Smooth muscle cell (in vitro differentiated cells): Measurements from ENCODE around the gene EVPL. TPM values are rescaled to one million over a fixed set of nuclear protein-coding genes. Genes with fewer than 3 reads are reported as not detected.
"Not testable (repeated sequence)": the region's sequence is repeated elsewhere in the genome, so short reads cannot be mapped to it uniquely, and the experiment has no call there.

Source experiments
- DNase-seq: peaks from one replicate; lab custom pipeline; 2025; ENCODE audit not compliant: unreplicated experiment; lab: John Stamatoyannopoulos, UW
- H2AFZ ChIP-seq: fragments of 200-600 bp; sonication (generic); 2 replicates; pipeline ENCODE4 v1.6.0; 2016; ENCODE audit warnings: antibody characterized with exemption, low read depth, mild to moderate bottlenecking
- H3F3A ChIP-seq: fragments of 200-600 bp; sonication (generic); 2 replicates; pipeline ENCODE4 v1.6.0; 2017; ENCODE audit warnings: antibody characterized with exemption, low read depth
- H3K27ac ChIP-seq: fragments of 200-600 bp; sonication (generic); 2 replicates; pipeline ENCODE4 v1.5.1; 2016; ENCODE audit warnings: low read depth, mild to moderate bottlenecking
- H3K27me3 ChIP-seq: fragments of 200-600 bp; sonication (generic); 2 replicates; pipeline ENCODE4 v1.6.1; 2016; ENCODE audit warnings: low read depth, mild to moderate bottlenecking
- H3K36me3 ChIP-seq: fragments of 200-600 bp; sonication (generic); 2 replicates; pipeline ENCODE4 v1.5.1; 2016; ENCODE audit warnings: low read depth
- H3K4me1 ChIP-seq: fragments of 200-600 bp; sonication (generic); 2 replicates; pipeline ENCODE4 v1.5.1; 2016; ENCODE audit warnings: low read depth
- H3K4me2 ChIP-seq: fragments of 200-600 bp; sonication (generic); 2 replicates; pipeline ENCODE4 v1.6.0; 2016; ENCODE audit warnings: mild to moderate bottlenecking
- H3K4me3 ChIP-seq: fragments of 200-600 bp; sonication (generic); 2 replicates; pipeline ENCODE4 v1.5.1; 2016; ENCODE audit warnings: mild to moderate bottlenecking
- H3K79me2 ChIP-seq: fragments of 200-600 bp; sonication (generic); 2 replicates; pipeline ENCODE4 v1.6.0; 2016; ENCODE audit warnings: low read depth, mild to moderate bottlenecking
- H3K9ac ChIP-seq: fragments of 200-600 bp; sonication (generic); 2 replicates; pipeline ENCODE4 v1.6.0; 2016; ENCODE audit warnings: low read depth
- H3K9me3 ChIP-seq: fragments of 200-600 bp; sonication (generic); replicated peaks from 2 replicates; pipeline ENCODE4 v1.5.1; 2016; ENCODE audit warnings: low read depth
- H4K20me1 ChIP-seq: fragments of 200-600 bp; sonication (generic); 2 replicates; pipeline ENCODE4 v1.6.0; 2016; ENCODE audit warnings: low read depth
- CTCF ChIP-seq: fragments of 200-600 bp; sonication (generic); IDR thresholded peaks from 2 replicates; pipeline ENCODE4 v1.5.1; 2017; ENCODE audit warnings: borderline replicate concordance, mild to moderate bottlenecking, antibody characterized with exemption; ENCODE audit not compliant: insufficient read depth, poor library complexity, severe bottlenecking
- WGBS: methylation state at CpG from one replicate; pipeline ENCODE4 v1.1.7; 2016; ENCODE audit warnings: low lambda C conversion rate; 5-methylcytosine and 5-hydroxymethylcytosine counted together
- polyA plus RNA-seq: library from polyadenylated mRNA; unstranded; fragments of >200 nt; fragmentation: Nextera tagmentation; extraction: Ambion mirVana; gene quantifications from 2 replicates; pipeline ENCODE4 v1.2.1, GENCODE V29; 2016
- total RNA-seq: library from RNA; depleted of rRNA; stranded (reverse); fragments of >200 nt; gene quantifications from 2 replicates; pipeline ENCODE4 v1.2.3, GENCODE V29; 2014

Gene EVPL
- total and polyA plus RNA-seq, 2 experiments from 2014 or later: 1.6 to 2.0 TPM

GRCh38 chr17:75970626-75971025, 56.5 kb downstream of the EVPL start:
- Histone ChIP-seq H3K4me1 (no peaks in the 10 kb centered on the region), H4K20me1 (peaks cover 93% of the 10 kb centered on the region), H3K4me2 (no peak overlapping the region), H2AFZ (no peak overlapping the region), H3K36me3 (no peaks in the 10 kb centered on the region), H3K27ac (no peak overlapping the region), H3K79me2 (peaks cover 92% of the 10 kb centered on the region), H3K4me3 (no peak overlapping the region), H3F3A (peaks cover 4% of the 10 kb centered on the region), H3K9me3 (no peaks in the 10 kb centered on the region), H3K27me3 (no peaks in the 10 kb centered on the region), H3K9ac (no peak overlapping the region)
- no peak for TF ChIP-seq CTCF
- 85% methylated on average over 7 of the region's 7 CpGs for WGBS
- no peak for DNase-seq

- no peak for DNase-seq
- Histone ChIP-seq H3K79me2 (peaks cover 91% of the 10 kb centered on the region), H3K27ac (no peak overlapping the region), H3K9me3 (no peaks in the 10 kb centered on the region), H3K4me3 (no peak overlapping the region), H3F3A (peaks cover 4% of the 10 kb centered on the region), H3K9ac (no peak overlapping the region), H2AFZ (no peak overlapping the region), H3K4me2 (no peak overlapping the region), H3K36me3 (no peaks in the 10 kb centered on the region), H4K20me1 (peaks cover 93% of the 10 kb centered on the region), H3K27me3 (no peaks in the 10 kb centered on the region), H3K4me1 (no peaks in the 10 kb centered on the region)
- 81% methylated on average over 4 of the region's 4 CpGs for WGBS
- TF ChIP-seq CTCF: no peak
Measured at GRCh38 chr17:75970011-75970523, 57.0 kb downstream of the EVPL start.

DNA sequence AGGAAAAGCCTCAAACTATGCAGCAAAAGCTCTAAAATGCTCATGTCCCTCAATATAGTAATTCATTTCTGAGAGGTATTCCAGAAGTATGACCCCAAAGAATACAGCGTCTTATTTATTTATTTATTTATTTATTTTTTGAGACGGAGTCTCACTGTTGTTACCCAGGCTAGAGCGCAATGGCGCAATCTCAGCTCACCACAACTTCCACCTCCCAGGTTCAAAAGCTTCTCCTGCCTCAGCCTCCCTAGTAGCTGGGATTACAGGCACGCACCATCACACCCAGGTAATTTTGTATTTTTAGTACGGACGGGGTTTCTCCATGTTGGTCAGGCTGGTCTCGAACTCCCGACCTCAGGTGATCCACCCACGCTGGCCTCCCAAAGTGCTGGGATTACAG, 58.1 kb downstream of the EVPL start:
- H3K27me3 ChIP-seq, H3K9me3 ChIP-seq, H3K4me2 ChIP-seq, H3K9ac ChIP-seq, DNase-seq, H3K27ac ChIP-seq, H3K4me1 ChIP-seq, H3F3A ChIP-seq, H2AFZ ChIP-seq, H3K4me3 ChIP-seq, H3K36me3 ChIP-seq: not testable (repeated sequence)
- Histone ChIP-seq H4K20me1 (peaks cover 95% of the 10 kb centered on the region), H3K79me2 (peaks cover 91% of the 10 kb centered on the region)
- WGBS: 95% methylated on average over 10 of the region's 10 CpGs

DNA sequence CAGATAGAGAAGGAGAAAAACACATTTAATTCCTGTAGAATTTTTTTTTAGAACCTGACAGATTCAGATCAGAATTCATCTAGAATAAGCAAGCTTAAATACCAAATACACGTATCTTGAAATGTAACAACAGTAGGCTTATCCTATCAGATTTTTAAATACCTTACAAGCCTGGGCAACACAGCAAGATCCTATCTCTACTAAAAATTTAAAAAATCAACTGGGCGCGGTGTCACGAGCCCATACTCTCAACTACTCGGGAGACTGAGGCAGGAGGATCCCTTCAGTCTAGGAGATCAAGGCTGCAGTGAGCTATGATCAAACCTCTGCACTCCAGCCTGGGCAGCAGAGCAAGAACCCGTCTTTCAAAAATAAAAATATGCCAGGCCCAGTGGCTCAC, 61.6 kb downstream of the EVPL start:
- Histone ChIP-seq H3K79me2 (peaks cover 89% of the 10 kb centered on the region), H3K9ac (no peak overlapping the region), H3K4me3 (no peak overlapping the region), H4K20me1 (peaks cover 95% of the 10 kb centered on the region), H3K9me3 (no peaks in the 10 kb centered on the region), H3K36me3 (no peaks in the 10 kb centered on the region), H3K4me1 (no peaks in the 10 kb centered on the region), H3K27me3 (no peaks in the 10 kb centered on the region), H3K27ac (no peak overlapping the region), H3K4me2 (no peak overlapping the region), H2AFZ (no peak overlapping the region), H3F3A (peaks cover 4% of the 10 kb centered on the region)
- no peak for DNase-seq
- TF ChIP-seq CTCF: no peak
- 92% methylated on average over 6 of the region's 6 CpGs for WGBS
